ENCODE measurements around the gene FAM228A.
"Not testable (repeated sequence)": the region's sequence is repeated elsewhere in the genome, so short reads cannot be mapped to it uniquely, and the experiment has no call there.

FAM228A gene

DNA sequence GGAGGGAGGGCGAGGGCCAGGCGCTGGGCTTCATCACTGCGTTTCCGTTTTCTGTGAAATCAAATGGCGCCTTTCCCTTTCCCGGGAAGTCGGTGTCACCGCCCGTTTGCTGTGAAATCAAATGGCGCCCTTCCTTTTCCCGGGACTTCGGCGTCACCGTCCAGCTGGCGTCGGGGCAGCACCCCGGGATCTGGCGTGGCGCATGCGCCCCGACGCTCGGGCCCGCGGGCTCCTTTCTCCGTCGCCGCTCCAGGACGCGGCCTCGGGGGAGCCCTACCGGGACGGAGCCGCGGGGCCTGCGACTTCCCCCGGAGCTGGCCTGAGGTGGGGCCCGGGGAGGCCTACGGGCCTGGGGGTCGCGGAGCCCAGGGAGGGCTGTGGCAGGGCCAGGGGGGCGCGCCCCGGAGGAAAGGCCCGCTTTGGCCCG is at the start of gene FAM228A:
Gene FAM228A (plus strand): TSS at position 203 of the 427 bp plus-strand sequence. CDS start 428 bp downstream, outside the sequence.
- DNase-seq = no peak

DNA sequence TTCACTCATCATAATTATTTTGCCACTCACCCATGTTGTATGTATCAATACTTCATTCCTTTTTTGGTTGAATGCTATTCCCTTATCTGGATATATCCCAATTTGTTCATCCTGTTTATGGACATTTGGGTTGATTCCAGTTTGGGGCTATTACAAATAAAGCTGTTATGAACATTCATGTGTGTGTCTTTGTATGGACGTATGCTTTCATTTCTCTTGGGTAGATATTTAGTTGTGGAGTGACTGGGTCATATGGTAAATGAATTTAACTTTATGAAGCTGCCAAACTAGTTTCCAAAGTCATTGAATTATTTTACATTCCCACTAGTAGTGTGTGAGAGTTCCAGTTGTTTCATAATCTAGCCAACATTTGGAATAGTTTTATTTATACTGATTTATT is 48.9 kb upstream of the FAM228A start:
- no peak for DNase-seq

DNA sequence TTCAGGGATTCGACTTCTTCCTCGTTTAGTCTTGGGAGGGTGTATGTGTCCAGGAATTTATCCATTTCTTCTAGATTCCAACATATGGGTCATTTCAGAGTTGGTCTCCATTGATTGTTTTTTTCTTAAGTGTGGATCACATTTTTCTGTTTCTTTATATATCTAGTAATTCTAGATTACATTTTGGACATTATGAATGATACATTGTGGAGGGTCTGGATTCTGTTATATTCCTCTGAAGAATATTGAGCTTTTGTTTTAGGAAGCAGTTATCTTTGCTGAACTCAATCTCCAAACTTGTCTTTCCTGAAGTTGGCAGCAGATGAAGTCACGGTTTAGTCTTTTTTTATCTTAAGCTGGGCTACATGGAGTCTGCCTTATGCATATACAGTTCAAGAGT is 42.3 kb upstream of the FAM228A start:
- no peak for DNase-seq

DNA sequence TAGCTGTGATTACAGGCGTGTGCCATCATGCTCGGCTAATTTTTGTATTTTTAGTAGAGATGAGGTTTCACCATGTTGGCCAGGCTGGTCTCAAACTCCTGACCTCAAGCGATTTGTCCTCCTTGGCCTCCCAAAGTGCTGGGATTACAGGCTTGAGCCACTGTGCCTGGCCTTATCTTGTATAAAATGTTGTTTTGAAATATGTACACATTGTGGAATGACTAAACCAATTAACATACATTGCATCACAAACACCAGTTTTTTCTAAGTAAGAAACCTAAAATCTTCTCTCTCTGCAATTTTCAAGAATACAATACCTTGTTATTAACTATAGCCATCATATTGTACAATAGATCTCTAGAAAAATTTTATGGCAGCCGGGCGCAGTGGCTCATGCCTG is 34.5 kb upstream of the FAM228A start:
- DNase-seq = not testable (repeated sequence)

DNA sequence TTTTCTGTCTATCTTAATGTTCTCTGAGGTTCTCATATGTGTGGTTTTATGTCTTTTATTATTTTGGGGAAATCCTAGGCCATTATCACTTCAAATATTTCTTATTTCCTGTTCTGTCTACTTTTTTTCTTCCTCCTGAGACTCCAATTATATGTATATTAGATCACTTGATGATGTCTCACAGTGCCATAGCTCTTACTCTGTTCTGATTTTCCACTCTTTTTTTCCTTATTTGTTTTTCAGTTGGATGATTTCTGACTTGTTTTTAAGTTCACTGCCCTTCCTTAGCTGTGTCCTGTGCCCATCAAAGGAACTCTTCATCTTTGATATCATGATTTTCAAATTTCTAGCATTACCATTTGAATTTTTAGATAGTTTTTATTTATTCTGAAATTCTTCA is 27.5 kb upstream of the FAM228A start:
- no peak for DNase-seq

DNA sequence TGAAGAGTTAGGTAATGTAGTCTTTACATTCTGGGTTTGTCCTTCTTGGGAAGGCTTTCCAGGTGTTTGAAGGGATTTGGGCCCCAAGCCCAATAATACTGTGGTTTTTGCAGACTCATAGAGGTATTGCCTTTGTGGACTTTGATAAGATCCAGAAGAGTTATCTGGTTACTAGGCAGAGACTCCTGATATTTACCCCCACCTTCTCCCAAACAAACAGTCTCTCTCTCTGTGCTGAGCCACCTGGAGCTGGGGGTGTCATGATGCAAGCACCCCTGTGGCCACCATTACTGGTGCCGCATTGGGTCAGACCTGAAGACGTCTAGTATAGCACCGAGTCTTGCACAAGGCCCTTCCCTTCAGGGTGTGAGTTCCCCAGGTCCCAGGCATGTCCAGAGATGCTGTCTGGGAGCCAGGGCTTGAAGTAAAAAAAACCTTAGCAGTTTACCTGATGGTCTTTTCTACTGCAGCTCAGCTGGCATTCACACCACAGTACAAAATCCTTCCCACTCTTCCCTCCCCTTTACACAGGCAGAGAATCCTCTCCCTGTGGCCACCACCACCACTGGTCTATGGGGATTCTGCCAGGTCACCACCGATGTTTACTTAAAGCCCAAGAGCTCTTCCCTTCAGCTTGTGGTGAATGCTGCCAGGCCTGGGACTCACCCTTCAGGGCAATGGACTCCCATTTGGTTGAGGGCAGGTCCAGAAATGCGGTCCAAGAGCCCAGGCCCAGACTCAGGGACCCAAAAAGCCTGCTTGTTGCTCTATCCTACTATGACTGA is 22.2 kb upstream of the FAM228A start:
- no peak for DNase-seq

DNA sequence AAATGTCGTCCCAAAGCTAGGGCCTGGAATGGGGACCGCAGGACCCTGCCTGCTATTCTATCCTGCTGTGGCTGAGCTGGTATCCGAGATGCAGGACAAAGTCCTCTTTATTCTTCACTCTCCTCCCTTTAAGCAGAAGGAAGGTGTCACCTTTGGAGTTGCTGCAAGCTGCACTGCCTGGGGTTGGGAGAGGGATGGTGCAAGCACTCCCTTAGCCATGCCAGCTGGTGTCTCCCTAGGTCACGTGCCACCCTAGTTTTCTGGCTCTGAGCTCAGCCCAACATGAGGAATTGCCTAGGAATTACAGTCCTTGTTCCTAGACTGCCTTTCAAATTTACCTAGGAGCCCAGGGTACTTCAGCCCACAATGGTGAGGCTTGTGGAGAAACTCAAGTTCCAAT is 21.4 kb upstream of the FAM228A start:
- DNase-seq = no peak

DNA sequence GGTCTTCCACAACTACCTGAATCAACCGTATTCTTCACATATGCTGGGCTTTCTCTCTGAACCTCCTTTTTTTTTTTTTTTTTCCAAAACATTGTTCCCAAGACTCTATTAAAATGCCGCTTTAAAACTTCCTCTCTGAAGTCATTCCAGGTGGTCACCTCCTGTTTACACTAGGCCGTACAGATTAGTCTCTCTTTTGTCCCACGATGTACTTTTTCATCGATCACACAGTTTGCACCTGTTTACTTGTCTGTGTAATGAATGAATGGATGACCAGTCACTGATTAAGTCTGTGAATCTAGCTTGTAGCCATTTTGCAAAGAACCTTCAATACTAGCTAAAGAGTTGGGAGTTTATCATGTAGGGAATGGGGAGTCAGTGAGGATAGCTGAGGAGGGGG is 16.7 kb upstream of the FAM228A start:
- no peak for DNase-seq

DNA sequence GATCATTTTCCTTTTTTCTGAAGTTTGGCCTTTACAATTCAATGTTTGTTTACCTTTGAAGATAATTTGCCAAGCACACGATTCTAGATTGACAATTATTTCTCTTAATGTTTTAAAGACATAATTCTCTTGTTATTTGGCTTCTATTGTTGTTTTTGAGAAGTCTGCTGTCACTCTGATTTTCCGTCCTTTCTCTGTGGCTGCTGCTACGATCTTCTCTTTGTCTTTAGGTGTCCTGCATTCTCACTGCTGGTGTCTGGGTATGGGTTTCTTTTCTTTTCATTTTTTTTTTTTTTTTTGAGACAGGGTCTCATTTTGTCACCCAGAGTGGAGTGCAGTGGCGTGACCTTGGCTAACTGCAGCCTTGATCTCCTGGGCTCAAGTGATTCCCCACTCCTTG is 15.1 kb upstream of the FAM228A start:
- no peak for DNase-seq

DNA sequence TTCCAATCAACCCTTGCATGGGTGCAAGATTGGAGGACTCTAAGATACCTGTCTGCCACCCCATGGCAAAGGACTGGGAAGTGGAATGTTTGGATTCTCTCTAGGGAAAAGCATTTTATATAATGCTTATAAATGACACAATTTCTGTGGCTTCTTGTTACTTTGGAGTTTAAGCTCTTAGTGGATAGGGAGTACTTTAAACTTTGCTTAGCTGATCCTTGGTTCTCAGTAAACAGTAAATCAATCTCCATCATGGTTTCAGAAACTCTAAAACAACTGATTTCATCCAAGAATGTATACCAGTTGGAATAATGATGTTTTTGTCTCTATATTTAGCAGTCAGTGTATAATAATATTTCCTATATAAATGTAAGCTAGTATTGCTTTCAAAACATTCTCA is 14.1 kb upstream of the FAM228A start:
- no peak for DNase-seq

DNA sequence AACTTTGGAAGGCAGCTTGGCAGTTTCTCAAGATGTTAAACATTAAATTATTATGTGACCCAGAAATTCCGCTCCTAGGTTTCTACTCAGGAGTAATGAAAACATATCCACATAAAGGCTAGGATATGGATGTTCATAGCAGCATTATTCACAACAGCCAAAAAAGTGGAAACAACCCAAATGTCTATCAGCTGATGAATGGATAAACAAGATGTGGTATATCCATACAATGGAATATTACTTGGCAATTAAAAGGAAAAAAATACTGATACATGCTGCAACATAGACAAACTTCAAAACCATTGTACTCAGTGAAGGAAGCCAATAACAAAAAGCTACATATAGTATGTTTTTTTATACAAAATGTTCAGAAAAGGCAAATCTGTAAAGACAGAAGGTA is 12.4 kb upstream of the FAM228A start:
- no peak for DNase-seq

DNA sequence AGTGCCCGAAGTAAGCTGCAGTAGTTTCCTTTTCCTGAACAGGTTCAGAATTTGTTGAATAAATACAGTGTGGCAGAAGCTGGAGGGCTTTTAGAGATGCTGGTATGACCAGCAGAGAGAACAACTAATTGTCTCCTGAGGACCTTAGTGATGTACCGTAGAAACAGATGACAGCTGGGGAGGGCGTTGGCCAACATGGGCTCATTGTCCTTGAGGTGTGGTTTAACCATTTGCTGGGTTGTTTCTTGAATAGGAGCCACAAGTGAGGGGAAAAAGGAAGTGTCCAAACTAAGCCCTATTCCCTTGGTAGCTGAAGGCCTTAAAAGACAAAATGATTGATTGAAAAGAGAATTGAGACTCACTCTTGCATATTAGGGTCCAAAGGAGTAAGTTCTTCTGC is 11.7 kb upstream of the FAM228A start:
- DNase-seq = no peak

DNA sequence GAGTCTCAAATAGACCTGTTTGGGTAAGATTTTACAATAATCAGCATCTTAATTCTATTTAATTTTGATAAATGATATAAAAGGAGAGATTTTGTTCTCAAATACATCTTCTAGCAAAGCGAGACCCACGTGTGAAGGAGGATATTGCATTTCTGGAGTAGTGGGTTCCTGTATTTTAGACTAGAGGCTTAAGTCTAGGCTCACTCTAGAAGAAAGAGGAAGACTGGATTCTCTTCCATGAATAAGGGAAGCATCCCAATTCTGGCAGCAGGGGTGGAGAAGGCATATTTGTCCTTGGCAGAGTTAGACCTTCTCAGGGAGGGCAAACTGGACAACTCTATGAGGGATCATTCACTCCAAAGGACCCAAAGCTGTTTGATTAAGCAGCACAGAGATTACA is 11.3 kb upstream of the FAM228A start:
- no peak for DNase-seq

DNA sequence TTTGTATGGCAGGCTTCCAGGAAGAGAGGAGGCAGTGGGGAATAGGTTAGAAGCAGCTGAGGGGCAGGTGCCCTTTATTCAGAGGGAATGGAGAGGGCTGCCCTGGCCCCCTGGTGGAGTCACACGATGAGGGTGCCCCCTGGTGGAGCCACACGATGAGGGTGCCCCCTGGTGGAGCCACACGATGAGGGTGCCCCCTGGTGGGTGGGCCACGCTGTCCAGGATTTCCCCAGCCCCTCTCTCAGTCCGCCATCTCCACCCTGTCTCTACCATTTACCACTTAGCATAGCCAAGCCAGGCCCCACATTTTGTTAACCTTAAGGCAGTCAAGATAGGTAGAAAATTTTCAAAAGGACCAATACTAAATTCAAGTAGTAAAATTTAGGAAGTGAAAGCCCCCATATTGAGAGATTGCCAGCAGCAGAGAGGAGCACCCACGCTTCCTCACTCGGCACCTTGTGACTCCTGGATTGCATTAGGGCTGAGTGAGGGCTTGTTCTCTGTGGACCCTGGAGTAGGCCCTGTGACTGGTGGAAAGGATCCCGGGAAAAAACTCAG is 10.4 kb upstream of the FAM228A start:
- DNase-seq = no peak

DNA sequence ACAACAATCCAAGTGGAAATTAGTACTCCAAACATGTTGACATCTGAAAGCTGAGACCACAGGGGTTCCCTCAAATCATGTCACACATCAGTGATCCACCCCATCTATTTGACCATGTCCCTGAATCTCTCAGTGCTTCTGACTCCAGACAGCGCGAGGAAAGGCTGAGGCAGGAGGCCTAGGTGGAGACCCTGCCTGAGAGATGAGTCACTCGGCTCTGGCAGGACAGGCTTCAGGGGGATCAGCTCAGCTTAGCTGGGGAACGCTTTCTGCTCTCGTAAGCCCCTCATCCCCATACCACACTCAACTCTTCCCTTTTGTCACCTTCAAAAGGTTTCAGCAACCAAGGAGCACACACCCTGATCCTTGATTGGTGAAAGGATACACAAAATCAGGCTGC is 5.8 kb upstream of the FAM228A start:
- peak; percentile 81 for DNase-seq

DNA sequence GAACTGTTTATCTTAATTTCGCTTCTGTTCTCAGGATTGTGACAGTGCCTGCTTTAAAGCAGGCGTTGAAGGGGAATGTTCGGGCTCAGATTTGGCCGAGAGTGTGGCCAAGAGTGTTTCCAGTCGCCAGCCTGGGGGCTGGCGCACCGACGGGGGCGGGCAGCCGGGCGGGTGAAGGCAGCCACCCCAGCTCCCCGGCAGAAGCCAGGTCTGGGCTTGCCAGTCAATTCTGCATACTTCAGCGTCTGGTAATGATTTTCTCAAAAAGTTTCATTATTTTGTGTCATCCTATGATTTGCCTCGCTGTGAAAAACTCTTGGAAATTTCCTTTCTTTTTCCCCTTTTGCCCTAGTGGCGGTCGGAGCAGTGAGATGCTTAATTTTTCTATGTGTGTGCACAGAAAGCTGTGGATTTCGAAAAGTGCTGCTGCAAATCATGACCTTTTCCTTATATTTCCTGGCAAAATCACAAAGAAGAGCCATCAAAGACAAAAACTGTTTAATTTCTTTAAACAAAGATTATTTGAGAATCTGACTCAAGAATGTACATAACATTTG is 856 bp downstream of the FAM228A start:
- DNase-seq = no peak

DNA sequence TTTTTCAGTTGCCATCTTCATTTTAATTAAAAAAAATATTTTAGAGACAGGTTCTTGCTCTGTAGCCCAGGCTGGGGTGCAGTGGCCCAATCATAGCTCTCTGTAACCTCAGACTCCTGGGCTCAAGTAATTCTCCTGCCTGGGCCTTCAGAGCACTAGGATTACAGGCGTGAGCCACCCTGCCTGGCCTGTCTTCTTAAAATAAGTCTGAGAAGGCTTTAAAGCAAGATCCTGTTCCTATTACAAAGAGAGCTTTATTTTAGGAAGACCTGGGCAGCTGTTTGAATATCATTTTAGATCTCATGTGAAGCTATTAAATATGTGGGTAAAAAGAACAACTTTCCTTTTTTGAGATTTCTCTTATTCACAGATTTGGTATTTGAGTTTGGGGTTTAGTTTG is 1.5 kb downstream of the FAM228A start:
- DNase-seq = no peak

DNA sequence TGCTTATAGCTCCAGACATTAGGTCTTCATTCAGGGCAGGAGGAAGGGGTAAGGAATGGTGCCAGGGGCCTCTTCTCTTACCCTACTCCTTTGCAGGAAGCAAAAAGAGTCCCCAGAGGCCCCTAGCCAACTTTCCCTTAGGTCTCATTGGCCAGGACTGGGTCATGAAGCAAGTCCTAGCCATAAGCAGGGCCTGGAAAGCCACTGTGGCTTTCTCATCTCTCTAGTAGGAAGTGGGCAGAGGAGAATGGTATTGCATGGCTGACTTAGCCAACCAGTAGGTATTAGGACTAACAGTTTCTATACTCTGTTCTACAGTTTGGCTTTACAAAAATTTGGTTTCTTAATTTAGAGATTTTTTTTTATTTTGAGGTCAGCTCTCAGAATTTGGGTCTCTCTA is 4.8 kb downstream of the FAM228A start:
- no peak for DNase-seq

DNA sequence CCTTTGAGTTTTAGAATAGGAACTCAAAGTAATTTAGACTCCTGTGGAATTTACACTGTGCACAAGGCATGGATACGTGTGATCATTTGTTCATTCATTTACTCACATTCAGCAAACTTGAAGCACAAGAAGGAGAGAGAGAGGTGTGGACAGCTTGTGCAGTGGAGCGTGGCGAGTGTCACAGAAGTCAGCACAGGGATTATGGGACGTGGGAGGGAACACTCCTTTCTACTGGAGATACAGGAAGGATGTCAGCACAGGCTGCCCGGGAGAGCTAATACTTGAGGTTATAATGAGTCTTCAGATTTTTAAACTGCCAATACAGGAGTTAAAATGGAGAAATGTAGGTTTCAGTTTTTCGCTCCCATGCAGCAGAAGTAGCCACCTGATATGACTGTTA is 7.0 kb downstream of the FAM228A start:
- no peak for DNase-seq

DNA sequence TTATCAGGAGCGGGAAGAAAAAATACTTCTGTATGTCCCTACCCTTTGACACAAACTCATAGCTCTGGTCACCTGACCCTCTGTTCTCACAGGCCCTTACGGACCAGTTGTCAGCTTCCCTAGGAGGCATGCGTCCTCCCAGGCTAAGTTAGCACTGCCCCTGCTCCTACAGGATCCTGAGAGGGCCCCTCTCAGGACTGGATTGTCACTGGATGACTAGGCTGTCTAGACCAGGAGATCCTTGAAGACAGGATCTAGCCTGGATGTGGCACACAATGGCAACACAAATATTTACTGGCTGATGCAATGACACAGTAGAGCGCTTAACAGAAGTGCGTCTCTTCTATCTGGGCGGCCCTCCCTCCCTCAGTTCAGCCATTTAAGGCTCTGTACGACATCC is 7.7 kb downstream of the FAM228A start:
- no peak for DNase-seq

DNA sequence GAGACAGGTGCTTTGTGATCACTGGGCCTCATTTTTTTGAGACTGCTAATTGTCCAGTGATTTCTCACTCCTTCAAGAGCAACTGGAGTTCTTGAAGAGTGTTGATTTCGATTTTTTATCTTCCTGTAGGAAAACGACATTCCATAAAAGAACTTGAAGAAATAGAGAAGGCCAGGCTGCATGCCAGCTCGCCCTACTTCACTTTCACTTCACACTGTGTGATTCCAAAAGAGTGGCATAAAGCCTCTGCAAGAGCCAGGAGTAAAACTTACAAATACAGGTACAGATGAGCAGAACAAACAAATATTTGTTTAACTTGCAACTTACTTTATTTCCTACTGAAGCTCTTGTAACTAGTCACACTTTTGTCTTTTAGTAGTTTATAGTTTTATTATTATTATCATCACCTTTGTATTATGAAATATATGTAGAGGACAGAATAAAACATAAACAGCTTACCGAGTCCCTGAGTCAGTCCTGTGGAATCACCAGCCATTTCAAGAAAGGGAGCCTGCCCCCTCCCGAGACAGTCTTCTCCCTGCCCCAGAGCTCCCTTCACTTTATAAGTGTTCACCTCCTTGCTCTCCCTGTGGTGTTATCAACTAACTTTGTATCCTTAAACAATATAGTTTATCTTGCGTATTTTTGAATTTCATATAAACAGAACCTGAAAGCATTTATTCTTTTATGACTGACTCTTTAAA is 8.7 kb downstream of the FAM228A start:
- DNase-seq = no peak

DNA sequence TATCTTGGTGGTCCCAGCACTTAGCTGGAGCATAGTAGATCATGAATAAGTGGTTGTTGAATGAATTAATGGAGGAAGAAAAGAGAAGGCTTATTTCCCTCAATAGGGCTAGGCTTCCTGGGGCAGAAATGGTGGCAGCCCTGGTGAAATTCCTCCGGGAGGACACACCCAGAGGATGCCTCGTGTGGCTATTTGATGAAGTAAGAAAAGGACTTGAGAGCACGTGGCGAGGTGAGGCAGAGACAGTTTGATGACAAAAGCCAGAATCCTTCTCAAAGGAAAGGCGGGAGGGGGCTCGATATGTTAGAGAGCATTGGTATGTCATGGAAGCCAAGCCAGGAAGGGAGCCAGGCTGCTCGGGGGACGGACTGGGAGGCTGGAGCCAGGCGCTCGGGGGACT is 14.7 kb downstream of the FAM228A start:
- DNase-seq = no peak

DNA sequence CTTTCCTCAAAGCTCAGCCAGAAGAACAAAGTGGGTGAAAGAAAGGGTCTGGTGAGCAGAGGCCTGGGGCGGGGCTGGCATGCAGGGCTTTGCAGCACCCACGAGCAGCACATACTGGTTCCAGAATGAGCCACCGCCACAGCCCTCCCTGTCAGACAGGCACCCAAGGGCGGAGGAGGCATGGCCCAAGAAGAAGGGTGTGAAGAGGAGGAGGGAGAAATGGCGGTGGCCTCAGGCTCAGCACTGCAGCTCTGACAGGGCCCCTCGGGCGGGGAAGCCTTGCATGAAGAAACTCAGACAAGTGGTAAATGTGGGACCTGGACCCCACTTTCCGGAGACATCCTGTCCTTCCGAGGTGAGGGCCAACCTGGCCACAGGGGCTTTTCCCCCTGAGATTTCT is 15.7 kb downstream of the FAM228A start:
- no peak for DNase-seq

DNA sequence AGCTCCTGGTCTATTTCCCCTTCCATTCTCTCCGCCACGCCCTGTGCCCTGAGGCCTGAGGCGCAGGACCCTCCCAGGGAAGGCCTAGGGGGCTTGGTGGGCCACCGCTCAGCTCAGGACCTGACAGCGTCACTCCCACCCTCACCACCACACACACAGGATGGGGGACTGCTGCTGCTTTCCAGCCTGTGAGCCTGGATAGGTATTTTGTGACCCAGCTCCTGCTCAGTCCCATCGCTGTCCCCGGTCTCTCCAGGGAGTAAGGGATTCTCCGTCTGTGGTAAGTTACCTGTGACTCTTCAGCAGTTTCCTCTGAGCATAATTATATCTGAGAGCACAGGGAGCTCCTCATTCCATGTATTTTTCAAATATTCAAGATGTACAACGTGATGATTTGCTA is 16.3 kb downstream of the FAM228A start:
- no peak for DNase-seq

All from islet precursor cell (in vitro differentiated cells).